Transverse colon (tissue), 4 donors: ENCODE measurements around the gene FBXL12. TPM values are rescaled to one million over a fixed set of nuclear protein-coding genes. Genes with fewer than 3 reads are reported as not detected.

Source experiments
- DNase-seq: peaks from one replicate; pipeline ENCODE4 v3.0.0-alpha.2; 2019
- H3K27ac ChIP-seq, 4 donors: fragments of 200-600 bp; sonication (generic); 2 replicates each; pipeline ENCODE4 v1.5.1; 2016 to 2018; ENCODE audit warnings: inconsistent platforms in 4 of 4
- H3K27me3 ChIP-seq: fragments of 200-600 bp; sonication (generic); 2 replicates; pipeline ENCODE4 v1.5.1; 2017; ENCODE audit warnings: inconsistent platforms
- H3K36me3 ChIP-seq, 4 donors: fragments of 200-600 bp; sonication (generic); 2 replicates each; pipeline ENCODE4 v1.5.1; 2017 to 2019; ENCODE audit warnings: inconsistent platforms in 4 of 4
- H3K4me1 ChIP-seq, 4 donors: fragments of 200-600 bp; sonication (generic); 2 replicates each; pipeline ENCODE4 v1.5.1; 2017 to 2020; ENCODE audit warnings: inconsistent platforms in 4 of 4
- H3K4me3 ChIP-seq, 4 donors: fragments of 200-600 bp; sonication (generic); 1 replicate in 1 of 4; 2 replicates in 3 of 4; pipeline versions ENCODE4 v1.5.1 to v1.6.1; 2017 to 2019; ENCODE audit warnings: inconsistent platforms in 4 of 4
- H3K9me3 ChIP-seq, 2 donors: fragments of 200-600 bp; sonication (generic); 2 replicates each; pipeline ENCODE4 v1.5.1; 2017 to 2019; ENCODE audit warnings: inconsistent platforms in 2 of 2
- EP300 ChIP-seq: sonication (generic); formaldehyde crosslinking; IDR thresholded peaks from one replicate; pipeline ENCODE4 v1.6.1; 2017; ENCODE audit warnings: antibody characterized with exemption, low read depth
- POLR2A ChIP-seq: fragments of 450-650 bp; IDR thresholded peaks from one replicate; pipeline ENCODE4 v1.6.1; 2016; ENCODE audit warnings: antibody characterized with exemption, mild to moderate bottlenecking, moderate library complexity
- POLR2AphosphoS5 ChIP-seq, 3 donors: sonication (generic); formaldehyde crosslinking; IDR thresholded peaks; one replicate each; pipeline ENCODE4 v1.6.1; 2016; ENCODE audit warnings: antibody characterized with exemption in 3 of 3
- WGBS, 2 donors: methylation state at CpG; one replicate each; pipeline ENCODE4 v1.1.5; 2018; ENCODE audit warnings: low coverage in 1 of 2; 5-methylcytosine and 5-hydroxymethylcytosine counted together
- in situ Hi-C, 4 donors: fragments of 200-750 bp; cut with MboI; loops; one replicate each; pipeline versions ENCODE4 v1.15.0 to v1.15.1; 2017; ENCODE audit warnings: low sequenced_read_pairs in 3 of 4, low pct_ligation_motif_present in 1 of 4, low pct_unique_long_range_greater_than_20kb in 1 of 4
- intact Hi-C: fragments of 100-400 bp; cut with DNase I; formaldehyde crosslinking; loops from one replicate; pipeline ENCODE4 v1.15.1; 2023; ENCODE audit warnings: low total_unique reads
- total RNA-seq, 4 donors: library from RNA; depleted of rRNA; stranded (reverse); fragments of >200 nt; gene quantifications; one replicate each; pipeline ENCODE4 v1.1.0, GENCODE V29; 2016
- TF ChIP-seq, protein P1 (sequence below), 5 experiments: fragments of 200-600 bp in 3 of 5; fragments of 450-650 bp in 2 of 5; sonication (generic) in 3 of 5; IDR thresholded peaks; 1 replicate in 2 of 5; 2 replicates in 3 of 5; pipeline ENCODE4 v1.5.1; 2016 to 2017; ENCODE audit warnings: antibody characterized with exemption in 5 of 5, inconsistent platforms in 3 of 5, mild to moderate bottlenecking in 2 of 5, moderate library complexity in 1 of 5

FBXL12 gene
- total RNA-seq, 4 donors from 2014 or later = 32.9 to 184 (median 83.1) TPM

DNA sequence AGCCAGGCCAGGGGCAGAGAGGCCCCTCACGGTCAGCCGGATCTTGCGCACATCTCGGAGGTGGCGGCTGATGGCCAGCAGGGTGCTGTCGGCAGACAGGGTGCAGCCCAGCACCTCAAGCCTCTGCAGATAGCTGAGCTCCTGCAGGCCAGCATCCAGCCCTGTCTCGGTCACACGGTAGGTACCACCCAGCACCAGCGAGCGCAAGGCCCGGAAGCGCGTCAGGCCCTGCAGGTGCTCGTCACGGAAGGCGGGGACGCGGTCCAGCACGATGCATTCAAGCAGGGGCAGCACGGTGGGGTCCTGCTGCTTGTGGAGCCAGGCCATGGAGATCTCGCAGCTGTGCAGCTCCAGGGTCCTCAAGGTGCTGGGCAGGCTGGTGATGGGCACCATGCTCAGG is 7.7 kb downstream of the FBXL12 start:
- H3K36me3 ChIP-seq = peaks cover 0 to 43% (median 12%) of the 10 kb centered on the region in 4 donors
- intact Hi-C loops (no loop called here), in situ Hi-C loops (no loop called here)
- no peak overlapping the region for H3K4me3 ChIP-seq
- no peaks in the 10 kb centered on the region for H3K27me3 ChIP-seq
- WGBS, 2 donors = 99% methylated on average over 15 of the region's 21 CpGs; no CpG with 5 or more reads in 1 of the 2 donors
- TF ChIP-seq, protein P1, sequence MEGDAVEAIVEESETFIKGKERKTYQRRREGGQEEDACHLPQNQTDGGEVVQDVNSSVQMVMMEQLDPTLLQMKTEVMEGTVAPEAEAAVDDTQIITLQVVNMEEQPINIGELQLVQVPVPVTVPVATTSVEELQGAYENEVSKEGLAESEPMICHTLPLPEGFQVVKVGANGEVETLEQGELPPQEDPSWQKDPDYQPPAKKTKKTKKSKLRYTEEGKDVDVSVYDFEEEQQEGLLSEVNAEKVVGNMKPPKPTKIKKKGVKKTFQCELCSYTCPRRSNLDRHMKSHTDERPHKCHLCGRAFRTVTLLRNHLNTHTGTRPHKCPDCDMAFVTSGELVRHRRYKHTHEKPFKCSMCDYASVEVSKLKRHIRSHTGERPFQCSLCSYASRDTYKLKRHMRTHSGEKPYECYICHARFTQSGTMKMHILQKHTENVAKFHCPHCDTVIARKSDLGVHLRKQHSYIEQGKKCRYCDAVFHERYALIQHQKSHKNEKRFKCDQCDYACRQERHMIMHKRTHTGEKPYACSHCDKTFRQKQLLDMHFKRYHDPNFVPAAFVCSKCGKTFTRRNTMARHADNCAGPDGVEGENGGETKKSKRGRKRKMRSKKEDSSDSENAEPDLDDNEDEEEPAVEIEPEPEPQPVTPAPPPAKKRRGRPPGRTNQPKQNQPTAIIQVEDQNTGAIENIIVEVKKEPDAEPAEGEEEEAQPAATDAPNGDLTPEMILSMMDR (IDR thresholded peaks at IDR 0.05) = no peak
- TF ChIP-seq POLR2AphosphoS5 (IDR thresholded peaks at IDR 0.05) = no peak
- TF ChIP-seq POLR2A = no peak
- TF ChIP-seq EP300 = no peak
- H3K27ac ChIP-seq = no peak overlapping the region
- H3K4me1 ChIP-seq = peaks cover 0 to 4% (median under 1%) of the 10 kb centered on the region in 4 donors
- no peak for DNase-seq
- H3K9me3 ChIP-seq = no peaks in the 10 kb centered on the region

DNA sequence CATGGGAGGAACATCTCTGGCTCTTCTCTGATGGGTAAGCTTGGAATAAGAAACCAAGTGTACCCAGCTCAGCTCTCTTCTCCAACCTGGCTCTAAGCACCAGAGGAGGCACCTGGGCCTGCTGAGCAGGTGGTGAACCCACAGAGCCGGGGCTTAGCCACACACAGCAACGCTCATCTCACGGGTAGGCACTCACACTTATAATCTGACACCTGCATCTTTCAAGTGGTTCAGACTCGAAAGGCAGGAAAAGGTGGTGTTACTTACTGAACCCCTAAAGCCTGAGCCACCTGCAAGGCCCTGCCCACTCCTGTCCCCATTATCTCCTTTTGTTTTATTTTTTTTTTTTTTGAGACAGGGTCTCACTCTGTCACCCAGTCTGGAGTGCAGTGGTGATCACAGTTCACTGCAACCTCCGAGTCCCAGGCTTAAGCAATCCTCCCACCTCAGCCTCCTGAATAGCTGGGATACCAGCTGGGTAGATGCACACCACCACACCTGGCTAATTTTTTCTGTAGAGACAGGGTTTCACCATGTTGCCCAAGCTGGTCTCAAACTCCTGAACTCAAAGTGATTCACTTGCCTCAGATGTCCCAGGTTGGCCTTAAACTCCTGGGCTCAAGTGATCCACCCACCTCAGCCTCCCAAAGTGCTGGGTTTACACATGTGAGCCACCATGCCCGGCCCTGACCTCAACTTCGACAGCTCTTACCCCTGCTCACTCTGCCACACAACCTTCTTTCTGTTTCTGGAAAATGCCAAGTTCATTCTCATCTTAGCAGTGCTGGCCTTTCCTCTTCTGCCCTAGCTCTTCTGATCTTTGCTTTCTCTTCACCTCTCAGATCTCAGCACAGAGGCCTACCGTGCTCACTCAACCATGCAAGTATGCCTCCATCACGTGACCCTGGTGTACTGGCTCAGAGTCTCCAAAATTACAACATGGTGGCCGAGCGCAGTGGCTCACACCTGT is 9.7 kb downstream of the FBXL12 start:
- WGBS, 2 donors = 80 to 88% methylated on average over 3 to 11 of the region's 11 CpGs
- Histone ChIP-seq H3K36me3 (peaks cover 0 to 40% (median 12%) of the 10 kb centered on the region in 4 donors), H3K9me3 (no peaks in the 10 kb centered on the region), H3K4me3 (no peak overlapping the region), H3K27me3 (no peaks in the 10 kb centered on the region), H3K4me1 (no peaks in the 10 kb centered on the region), H3K27ac (no peak overlapping the region)
- intact Hi-C loops (no loop called here), in situ Hi-C loops (no loop called here)
- TF ChIP-seq POLR2A (no peak), POLR2AphosphoS5 (IDR thresholded peaks at IDR 0.05) (no peak), EP300 (no peak)
- TF ChIP-seq, protein P1 (IDR thresholded peaks at IDR 0.05) = no peak
- DNase-seq = no peak

DNA sequence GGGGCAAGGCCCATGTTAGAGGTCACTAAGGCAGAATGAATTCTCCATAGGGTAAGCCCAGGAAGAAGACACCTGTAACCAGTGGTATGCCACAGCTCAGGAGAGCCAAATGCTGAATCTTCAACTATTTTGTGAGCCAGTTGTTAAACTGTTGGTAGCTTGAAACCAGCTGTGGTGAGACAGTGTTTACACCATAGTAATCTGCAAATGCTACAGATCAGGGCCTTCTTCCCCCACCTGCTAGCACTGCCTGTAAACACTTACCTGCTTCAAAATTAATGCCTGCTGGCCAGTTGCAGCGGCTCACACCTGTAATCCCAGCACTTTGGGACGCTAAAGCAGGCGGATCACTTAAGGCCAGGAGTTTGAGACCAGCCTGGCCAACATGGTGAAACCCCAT is 12.1 kb downstream of the FBXL12 start:
- Histone ChIP-seq H3K4me3 (no peak overlapping the region), H3K4me1 (no peaks in the 10 kb centered on the region), H3K27ac (no peak overlapping the region), H3K36me3 (peaks cover 0 to 29% (median 12%) of the 10 kb centered on the region in 4 donors), H3K9me3 (no peaks in the 10 kb centered on the region), H3K27me3 (no peaks in the 10 kb centered on the region)
- in situ Hi-C loops = no loop called here
- WGBS, 2 donors = 88% methylated on average over 3 of the region's 3 CpGs; no CpG with 5 or more reads in 1 of the 2 donors
- no peak for TF ChIP-seq POLR2A
- TF ChIP-seq POLR2AphosphoS5 (IDR thresholded peaks at IDR 0.05) = no peak
- intact Hi-C loops = no loop called here
- DNase-seq = no peak

DNA sequence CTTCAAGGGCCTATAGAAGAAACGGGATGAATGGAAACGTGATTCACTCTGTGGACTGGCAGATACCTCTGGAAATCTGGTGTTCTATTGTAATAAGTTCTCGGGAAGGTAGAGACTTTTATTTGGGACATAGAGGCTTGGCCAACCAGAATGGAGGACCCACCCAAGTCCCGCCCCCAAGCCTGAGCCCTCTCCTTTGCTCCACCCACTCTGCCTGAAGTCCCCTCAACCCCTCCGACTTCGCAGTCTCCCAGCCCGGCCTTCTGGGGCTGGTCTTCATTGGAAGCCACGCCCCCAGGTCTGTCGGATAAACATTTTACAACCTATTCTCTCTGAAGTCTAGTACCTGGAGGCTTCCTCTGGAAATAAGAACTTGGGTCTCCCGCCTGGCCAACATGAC is 16.9 kb downstream of the FBXL12 start:
- intact Hi-C loops (no loop called here), in situ Hi-C loops (no loop called here)
- no peak for DNase-seq

More for the DNA sequence above, 16.9 kb downstream of the FBXL12 start:
- WGBS, 2 donors = 91 to 96% methylated on average over 6 to 10 of the region's 10 CpGs
- TF ChIP-seq POLR2AphosphoS5 (IDR thresholded peaks at IDR 0.05) (no peak), POLR2A (no peak), EP300 (no peak)
- TF ChIP-seq, protein P1 (IDR thresholded peaks at IDR 0.05) = no peak
- Histone ChIP-seq H3K36me3 (no peaks in the 10 kb centered on the region), H3K9me3 (no peaks in the 10 kb centered on the region), H3K4me1 (no peaks in the 10 kb centered on the region), H3K27ac (no peak overlapping the region), H3K4me3 (no peak overlapping the region), H3K27me3 (no peaks in the 10 kb centered on the region)
